ENCODE data around the gene USP35.

The USP35 gene

GRCh38 chr11:78188286-78189173 lies at the start of gene USP35, which contains the start of gene KCTD21:
USP35 (plus strand) TSS chr11:78188919; CDS start chr11:78196246, 7,327 bp downstream.
KCTD21 (minus strand) TSS chr11:78188626; CDS start chr11:78174554, 14,072 bp downstream.
- DNase-seq: peak; percentile 83 to 98

- peak; percentile 11 to 80 for DNase-seq
Observed at GRCh38 chr11:78139422-78140391, 49.0 kb upstream of the USP35 start, which contains the start of gene ALG8. ALG8 (minus strand) TSS chr11:78139626; CDS start chr11:78139588, 38 bp downstream.

- DNase-seq: no peak
Observed at GRCh38 chr11:78140392-78141077, 48.2 kb upstream of the USP35 start.

GRCh38 chr11:78145511-78146025 lies 43.2 kb upstream of the USP35 start:
- no peak for DNase-seq

GRCh38 chr11:78147807-78148206 lies 40.9 kb upstream of the USP35 start:
- DNase-seq: no peak

- DNase-seq: no peak
Observed at GRCh38 chr11:78149646-78150045, 39.1 kb upstream of the USP35 start.

- no peak for DNase-seq
Observed at GRCh38 chr11:78150346-78150745, 38.4 kb upstream of the USP35 start.

GRCh38 chr11:78150754-78151153 lies 38.0 kb upstream of the USP35 start:
- no peak for DNase-seq

- no peak for DNase-seq
Observed at GRCh38 chr11:78151804-78152203, 36.9 kb upstream of the USP35 start.

- no peak for DNase-seq
Observed at GRCh38 chr11:78156127-78156844, 32.4 kb upstream of the USP35 start.

GRCh38 chr11:78158987-78159652 lies 29.6 kb upstream of the USP35 start:
- DNase-seq: no peak

- no peak for DNase-seq
Observed at GRCh38 chr11:78160557-78160956, 28.2 kb upstream of the USP35 start.

- no peak for DNase-seq
Observed at GRCh38 chr11:78161346-78161745, 27.4 kb upstream of the USP35 start.

- DNase-seq: no peak
Observed at GRCh38 chr11:78161962-78162371, 26.8 kb upstream of the USP35 start.

- no peak for DNase-seq
Observed at GRCh38 chr11:78163828-78164227, 24.9 kb upstream of the USP35 start.

- DNase-seq: no peak
Observed at GRCh38 chr11:78164471-78164870, 24.2 kb upstream of the USP35 start.

GRCh38 chr11:78166855-78167469 lies 21.8 kb upstream of the USP35 start:
- DNase-seq: no peak

GRCh38 chr11:78168539-78169477 lies 19.9 kb upstream of the USP35 start:
- no peak for DNase-seq

GRCh38 chr11:78170413-78170812 lies 18.3 kb upstream of the USP35 start:
- DNase-seq: no peak
